HepG2 (cell line): ENCODE measurements around the gene SDR39U1. TPM values are rescaled to one million over a fixed set of nuclear protein-coding genes. Genes with fewer than 3 reads are reported as not detected.

Source experiments
- EP300 ChIP-seq, 3 experiments: sonication (generic) in 1 of 3; formaldehyde crosslinking in 1 of 3; IDR thresholded peaks; 2 replicates each; pipeline versions ENCODE4 v1.5.1 to v1.6.1; 2011 to 2020; ENCODE audit warnings: low read depth in 2 of 3, low read length in 2 of 3, borderline replicate concordance in 1 of 3, improper control_type of control experiment in 1 of 3, mild to moderate bottlenecking in 1 of 3, missing genetic modification reagents in 1 of 3, moderate library complexity in 1 of 3
- GPBP1L1 ChIP-seq: sonication (generic); formaldehyde crosslinking; IDR thresholded peaks from 2 replicates; pipeline ENCODE4 v1.5.0; 2020; ENCODE audit warnings: mild to moderate bottlenecking, missing genetic modification reagents
- ZNF501 ChIP-seq: sonication (generic); formaldehyde crosslinking; IDR thresholded peaks from 2 replicates; pipeline ENCODE4 v1.5.1; 2020; ENCODE audit warnings: mild to moderate bottlenecking, moderate library complexity, missing genetic modification reagents
- ZNF550 ChIP-seq: sonication (generic); formaldehyde crosslinking; IDR thresholded peaks from 2 replicates; pipeline ENCODE4 v1.4.0; 2020; ENCODE audit warnings: mild to moderate bottlenecking, missing genetic modification reagents, borderline replicate concordance
- ZNF616 ChIP-seq: sonication (generic); formaldehyde crosslinking; IDR thresholded peaks from 2 replicates; pipeline ENCODE4 v1.5.0; 2020; ENCODE audit warnings: low read depth, mild to moderate bottlenecking, missing genetic modification reagents
- ZNF724P ChIP-seq: sonication (generic); formaldehyde crosslinking; IDR thresholded peaks from 2 replicates; pipeline ENCODE4 v1.8.0; 2022; ENCODE audit warnings: missing genetic modification reagents, borderline replicate concordance
- polyA plus RNA-seq, 8 experiments: library from polyadenylated mRNA; depleted of rRNA in 3 of 8; stranded (reverse) in 7 of 8; unstranded in 1 of 8; fragments of >200 nt; fragmentation: Illumina TruSeq in 4 of 8; extraction: Trizol in 4 of 8; gene quantifications; 2 replicates each; pipeline versions ENCODE4 v1.2.1 to v1.2.3, GENCODE V29; 2011 to 2016; ENCODE audit warnings: low read depth in 4 of 8, missing spikeins in 1 of 8, mixed read lengths in 1 of 8; ENCODE audit not compliant: insufficient read depth in 1 of 8
- total RNA-seq, 5 experiments: library from RNA; depleted of rRNA; stranded (reverse); fragments of >200 nt; fragmentation: Illumina TruSeq; extraction: Trizol; gene quantifications; 2 replicates each; pipeline ENCODE4 v1.2.3, GENCODE V29; 2016; ENCODE audit warnings: low read depth in 1 of 5
- TF ChIP-seq, protein P1 (sequence below): sonication (generic); formaldehyde crosslinking; IDR thresholded peaks from 2 replicates; pipeline ENCODE4 v1.8.1; 2022; ENCODE audit warnings: mild to moderate bottlenecking, missing genetic modification reagents
- TF ChIP-seq, protein P2 (sequence below): sonication (generic); formaldehyde crosslinking; IDR thresholded peaks from 2 replicates; pipeline ENCODE4 v1.4.0; 2020; ENCODE audit warnings: mild to moderate bottlenecking, missing genetic modification reagents

The SDR39U1 gene
- total and polyA plus RNA-seq, 2 of the 13 experiments (the other 11 are each of a cell fraction or from before 2014, with no cell fraction given): 34.4 to 129 TPM

DNA sequence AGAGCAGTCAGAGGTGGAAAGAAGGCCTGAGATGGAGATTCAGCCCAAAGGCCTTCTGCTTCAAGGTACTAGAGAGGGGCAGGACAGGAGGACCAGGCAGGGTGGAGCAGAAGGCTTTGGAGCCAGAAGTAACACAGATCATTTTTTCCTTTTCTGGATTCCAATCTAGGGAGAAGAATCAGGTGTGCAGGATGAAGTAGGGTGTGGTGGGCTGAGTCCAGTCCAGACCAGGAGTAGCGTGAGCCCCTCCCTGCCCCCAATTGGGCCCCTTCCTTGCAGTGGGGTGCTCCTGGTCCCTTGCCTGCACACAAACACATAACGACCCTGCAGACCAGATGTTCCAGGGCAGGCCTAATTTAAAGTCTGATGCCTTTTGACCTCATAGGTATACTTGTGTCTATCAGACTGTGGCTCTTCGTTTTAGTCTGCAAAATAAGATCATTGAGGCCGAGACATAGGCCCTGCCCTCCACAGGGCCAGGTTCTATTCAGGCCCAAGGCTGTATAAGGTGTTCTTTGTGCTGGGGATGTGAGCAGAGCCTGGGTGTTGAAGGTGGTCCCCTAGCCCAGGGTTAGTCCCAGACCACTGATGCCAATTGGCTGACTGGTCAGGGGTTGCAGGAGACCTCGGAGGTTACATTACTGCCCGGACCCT is 44.8 kb downstream of the SDR39U1 start (continued):
- TF ChIP-seq, protein P1, sequence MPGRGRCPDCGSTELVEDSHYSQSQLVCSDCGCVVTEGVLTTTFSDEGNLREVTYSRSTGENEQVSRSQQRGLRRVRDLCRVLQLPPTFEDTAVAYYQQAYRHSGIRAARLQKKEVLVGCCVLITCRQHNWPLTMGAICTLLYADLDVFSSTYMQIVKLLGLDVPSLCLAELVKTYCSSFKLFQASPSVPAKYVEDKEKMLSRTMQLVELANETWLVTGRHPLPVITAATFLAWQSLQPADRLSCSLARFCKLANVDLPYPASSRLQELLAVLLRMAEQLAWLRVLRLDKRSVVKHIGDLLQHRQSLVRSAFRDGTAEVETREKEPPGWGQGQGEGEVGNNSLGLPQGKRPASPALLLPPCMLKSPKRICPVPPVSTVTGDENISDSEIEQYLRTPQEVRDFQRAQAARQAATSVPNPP: no peak
- TF ChIP-seq ZNF724P (CRISPR knock-in tag) (peak; percentile 20; the same call in 1 of the 2 replicates), GPBP1L1 (CRISPR knock-in tag) (no peak), ZNF501 (CRISPR knock-in tag) (0 out of 2 replicates have a peak, but pooled peaks have one; percentile 37), ZNF550 (no peak), EP300 (IDR thresholded peaks at IDR 0.05; ENCODE audit: low read depth in 2 of 2, low read length in 2 of 2) (no peak), EP300 (CRISPR knock-in tag; IDR thresholded peaks at IDR 0.05; ENCODE audit: borderline replicate concordance) (no peak), ZNF616 (no peak)
- TF ChIP-seq, protein P2, sequence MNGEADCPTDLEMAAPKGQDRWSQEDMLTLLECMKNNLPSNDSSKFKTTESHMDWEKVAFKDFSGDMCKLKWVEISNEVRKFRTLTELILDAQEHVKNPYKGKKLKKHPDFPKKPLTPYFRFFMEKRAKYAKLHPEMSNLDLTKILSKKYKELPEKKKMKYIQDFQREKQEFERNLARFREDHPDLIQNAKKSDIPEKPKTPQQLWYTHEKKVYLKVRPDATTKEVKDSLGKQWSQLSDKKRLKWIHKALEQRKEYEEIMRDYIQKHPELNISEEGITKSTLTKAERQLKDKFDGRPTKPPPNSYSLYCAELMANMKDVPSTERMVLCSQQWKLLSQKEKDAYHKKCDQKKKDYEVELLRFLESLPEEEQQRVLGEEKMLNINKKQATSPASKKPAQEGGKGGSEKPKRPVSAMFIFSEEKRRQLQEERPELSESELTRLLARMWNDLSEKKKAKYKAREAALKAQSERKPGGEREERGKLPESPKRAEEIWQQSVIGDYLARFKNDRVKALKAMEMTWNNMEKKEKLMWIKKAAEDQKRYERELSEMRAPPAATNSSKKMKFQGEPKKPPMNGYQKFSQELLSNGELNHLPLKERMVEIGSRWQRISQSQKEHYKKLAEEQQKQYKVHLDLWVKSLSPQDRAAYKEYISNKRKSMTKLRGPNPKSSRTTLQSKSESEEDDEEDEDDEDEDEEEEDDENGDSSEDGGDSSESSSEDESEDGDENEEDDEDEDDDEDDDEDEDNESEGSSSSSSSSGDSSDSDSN: no peak
